Measurements from ENCODE around the gene ANKMY2.

ANKMY2 gene

GRCh38 chr7:16657656-16658279 lies 12.2 kb upstream of the ANKMY2 start:
- no peak for DNase-seq

GRCh38 chr7:16656141-16656540 lies 10.6 kb upstream of the ANKMY2 start:
- no peak for DNase-seq

- DNase-seq: no peak
Measured at GRCh38 chr7:16655394-16655793, 9.8 kb upstream of the ANKMY2 start.

GRCh38 chr7:16652888-16653287 lies 7.3 kb upstream of the ANKMY2 start:
- DNase-seq: no peak

DNA sequence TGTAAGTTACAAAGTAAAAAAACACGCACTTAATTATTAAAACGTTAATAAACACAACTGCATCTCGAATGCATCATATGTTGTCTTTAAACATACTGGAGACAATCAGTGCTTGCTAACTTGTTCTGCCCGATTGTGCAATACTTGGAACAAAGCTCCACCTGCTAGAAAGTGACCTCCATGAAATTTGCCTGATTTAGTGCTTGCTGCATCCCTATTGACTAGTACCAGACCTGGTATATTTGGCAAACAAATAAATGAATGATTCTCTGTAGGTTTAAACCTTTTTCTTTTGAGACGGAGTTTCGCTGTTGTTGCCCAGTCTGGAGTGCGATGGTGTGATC lies 6.7 kb upstream of the ANKMY2 start:
- DNase-seq: no peak

DNA sequence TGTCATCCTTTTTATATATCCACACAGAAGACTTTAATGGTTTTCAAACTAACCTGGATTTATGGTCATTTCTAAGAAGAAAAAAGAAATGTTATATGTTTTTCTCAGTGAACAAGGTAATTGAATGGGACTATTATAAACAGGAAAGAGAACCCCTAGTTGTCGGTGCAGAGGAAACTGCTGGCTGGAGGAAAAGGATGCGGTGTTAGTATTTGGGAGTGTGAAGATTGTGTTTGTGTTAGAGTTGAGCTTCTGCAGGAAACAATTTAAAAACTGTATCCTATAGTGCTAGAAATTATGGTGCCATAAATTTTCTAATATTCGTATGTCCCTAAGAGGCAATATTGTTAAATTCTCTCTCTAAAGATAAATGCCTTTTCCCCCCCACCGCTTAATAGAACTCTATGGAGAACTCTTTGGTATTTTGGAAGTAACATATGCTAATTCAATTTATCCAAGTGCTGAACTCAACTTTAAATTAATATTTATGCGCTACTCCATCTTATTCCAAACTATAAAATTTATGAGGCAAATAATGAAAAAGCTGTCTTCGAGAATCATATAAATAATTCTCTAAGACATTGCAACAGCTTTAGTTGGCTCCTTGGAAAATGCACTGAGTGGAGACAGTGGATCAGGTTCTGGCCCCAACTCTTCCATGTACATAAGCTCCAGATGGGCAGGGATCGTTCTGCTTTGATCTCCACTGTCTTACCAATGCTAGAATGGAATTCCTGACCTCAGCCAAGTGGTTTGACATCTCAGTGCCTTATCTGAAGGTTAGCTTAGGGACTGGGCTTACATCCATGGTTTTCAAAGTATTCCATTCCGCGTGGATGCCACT lies 6.1 kb upstream of the ANKMY2 start:
- no peak for DNase-seq

GRCh38 chr7:16650266-16650665 lies 4.7 kb upstream of the ANKMY2 start:
- no peak for DNase-seq

- DNase-seq: no peak
Measured at GRCh38 chr7:16649196-16649595, 3.6 kb upstream of the ANKMY2 start.

- DNase-seq: no peak
Measured at GRCh38 chr7:16648551-16648950, 3.0 kb upstream of the ANKMY2 start.

GRCh38 chr7:16647435-16647960 lies 1.9 kb upstream of the ANKMY2 start:
- no peak for DNase-seq

DNA sequence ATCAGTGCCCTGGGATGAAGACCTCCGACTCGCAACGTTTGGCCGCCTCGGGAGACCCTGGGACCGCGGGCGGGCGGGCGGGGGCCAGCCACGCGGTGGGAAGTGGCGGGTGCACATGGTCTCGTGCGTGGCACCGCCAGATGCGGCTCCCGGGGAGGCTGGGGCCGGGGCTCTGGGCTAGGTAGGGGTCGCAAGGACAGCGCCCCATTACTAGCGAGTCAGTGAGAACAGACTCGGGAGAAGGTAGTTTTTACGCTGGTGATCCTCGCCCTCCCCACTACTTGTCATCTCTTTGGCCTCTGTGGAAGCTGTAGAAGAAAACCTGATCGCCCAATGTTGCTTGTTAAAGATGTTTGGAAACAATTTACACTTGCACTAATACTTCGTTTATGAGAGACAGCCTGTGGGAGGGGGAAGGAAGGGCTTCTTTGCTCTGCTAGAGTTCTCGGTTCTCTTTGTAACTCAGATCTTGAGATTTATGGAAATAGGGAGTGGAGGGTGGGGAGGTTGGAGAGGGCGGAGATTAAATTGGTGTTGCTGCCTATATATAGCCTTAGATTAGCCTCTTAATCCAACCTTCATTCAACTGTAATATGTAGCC lies 1.0 kb upstream of the ANKMY2 start:
- no peak for DNase-seq

- DNase-seq: peak; percentile 60
Measured at GRCh38 chr7:16644636-16645592, 640 bp downstream of the ANKMY2 start.

GRCh38 chr7:16644157-16644556 lies 1.4 kb downstream of the ANKMY2 start:
- DNase-seq: no peak

GRCh38 chr7:16638282-16639280 lies 7.0 kb downstream of the ANKMY2 start:
- no peak for DNase-seq

GRCh38 chr7:16637379-16637778 lies 8.2 kb downstream of the ANKMY2 start:
- no peak for DNase-seq

GRCh38 chr7:16636555-16637101 lies 8.9 kb downstream of the ANKMY2 start:
- DNase-seq: no peak

GRCh38 chr7:16634271-16634738 lies 11.2 kb downstream of the ANKMY2 start:
- DNase-seq: no peak

GRCh38 chr7:16630654-16631053 lies 14.9 kb downstream of the ANKMY2 start:
- DNase-seq: no peak

DNA sequence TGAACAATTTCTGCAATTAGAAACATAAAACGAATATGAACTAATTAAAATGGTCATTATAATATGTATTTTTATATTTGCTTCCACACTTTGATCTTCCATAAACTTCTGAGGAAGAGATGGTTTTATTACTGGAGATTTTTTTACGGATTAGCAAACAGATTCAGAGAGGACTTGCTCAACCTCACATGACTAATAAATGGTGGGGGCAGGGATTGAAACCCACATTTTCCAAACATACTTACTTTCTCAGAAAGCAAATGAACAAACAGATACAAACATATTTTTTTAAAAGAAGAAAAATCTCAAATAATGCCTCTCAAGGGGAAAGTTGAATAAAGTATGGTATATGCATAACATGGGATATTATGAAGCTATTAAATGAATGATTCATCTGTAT lies 18.3 kb downstream of the ANKMY2 start:
- no peak for DNase-seq

DNA sequence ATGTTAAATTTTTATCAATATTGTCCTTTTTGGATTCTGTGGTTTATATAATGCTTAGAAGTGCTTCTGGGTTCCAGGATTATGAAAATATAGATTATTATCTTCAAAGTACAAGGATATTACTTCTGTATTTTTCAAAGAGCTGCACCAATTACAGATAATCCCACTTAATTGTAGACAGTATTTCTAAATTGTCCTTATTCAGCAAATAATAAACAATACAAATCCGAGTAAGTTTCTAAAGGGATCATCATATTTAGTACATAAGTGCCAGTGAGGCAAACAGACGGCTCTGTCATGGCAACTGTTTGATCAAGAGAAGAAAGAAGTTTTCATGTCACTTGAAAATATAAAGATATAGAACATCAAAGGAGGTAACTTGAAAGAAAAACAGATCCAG lies 19.2 kb downstream of the ANKMY2 start:
- DNase-seq: no peak

- DNase-seq: no peak
Measured at GRCh38 chr7:16619979-16620408, 25.6 kb downstream of the ANKMY2 start.
